Lung (tissue), 12 donors: Measurements from ENCODE around the gene CAMK1G. TPM values are rescaled to one million over a fixed set of nuclear protein-coding genes. Genes with fewer than 3 reads are reported as not detected.

Experiments
- ATAC-seq: fragments of 200-7000 bp; cut with Tn5 transposase; one replicate; pipeline ENCODE4 v1.9.1; 2020; ENCODE audit warnings: moderate number of reproducible peaks; ENCODE audit not compliant: insufficient read depth, low FRiP score
- DNase-seq, 3 donors: peaks; one replicate each; pipeline ENCODE4 v3.0.0-alpha.2; 2013 to 2017
- H3K27ac ChIP-seq, 2 donors: one replicate each; pipeline ENCODE4 v1.5.1; 2013; ENCODE audit warnings: mild to moderate bottlenecking in 2 of 2, moderate library complexity in 2 of 2, control low read depth in 1 of 2, inconsistent platforms in 1 of 2, low read depth in 1 of 2, low read length in 1 of 2
- H3K27me3 ChIP-seq, 3 donors: one replicate each; pipeline ENCODE4 v1.5.1; 2013; ENCODE audit warnings: low read length in 2 of 3; ENCODE audit not compliant: control insufficient read depth in 3 of 3, insufficient read depth in 3 of 3
- H3K36me3 ChIP-seq, 4 donors: one replicate each; pipeline ENCODE4 v1.5.1; 2013; ENCODE audit warnings: low read length in 4 of 4, mild to moderate bottlenecking in 1 of 4, moderate library complexity in 1 of 4; ENCODE audit not compliant: control insufficient read depth in 4 of 4, insufficient read depth in 4 of 4
- H3K4me1 ChIP-seq, 5 donors: one replicate each; pipeline ENCODE4 v1.5.1; 2013; ENCODE audit warnings: low read length in 5 of 5, mild to moderate bottlenecking in 2 of 5, moderate library complexity in 1 of 5; ENCODE audit not compliant: control insufficient read depth in 5 of 5, insufficient read depth in 5 of 5
- H3K4me3 ChIP-seq: one replicate; pipeline ENCODE4 v1.5.1; 2013; ENCODE audit warnings: mild to moderate bottlenecking, control low read depth, moderate library complexity
- H3K9ac ChIP-seq, 2 donors: one replicate each; pipeline ENCODE4 v1.5.1; 2013; ENCODE audit warnings: low read length in 2 of 2, control low read depth in 1 of 2; ENCODE audit not compliant: insufficient read depth in 1 of 2
- H3K9me3 ChIP-seq, 4 donors: one replicate each; pipeline ENCODE4 v1.5.1; 2013; ENCODE audit warnings: low read length in 3 of 4, mild to moderate bottlenecking in 1 of 4, moderate library complexity in 1 of 4; ENCODE audit not compliant: control insufficient read depth in 4 of 4, insufficient read depth in 3 of 4
- WGBS, 2 donors: extraction: QIAGEN DNeasy Blood & Tissue Kit; methylation state at CpG; one replicate each; pipeline ENCODE4 v1.1.7; 2013; 5-methylcytosine and 5-hydroxymethylcytosine counted together
- polyA plus RNA-seq, 2 donors: library from polyadenylated mRNA; stranded (reverse); fragments of 200-250 nt; gene quantifications; one replicate each; pipeline ENCODE4 v1.2.1, GENCODE V29; 2013
- total RNA-seq, 2 donors: library from RNA; depleted of rRNA in 1 of 2; stranded (reverse); fragments of >200 nt in 1 of 2; gene quantifications; one replicate each; pipeline ENCODE4 v1.2.1, GENCODE V29; 2014 to 2021
- TF ChIP-seq, protein P1 (sequence below): IDR thresholded peaks from 2 replicates; pipeline ENCODE4 v1.5.1; 2012; ENCODE audit warnings: mild to moderate bottlenecking; ENCODE audit errors: control extremely low read depth, extremely low read depth
- donor health status: control.
- donor health status: control.
- donor health status: Bipolar disorder and iron deficiency.
- donor health status: healthy.
- donor health status: DM: yes; HTN: yes; CAD: no.

CAMK1G gene
- total and polyA plus RNA-seq, 4 donors = 0.14 to 2.4 (median 0.80) TPM; not detected in 1

DNA sequence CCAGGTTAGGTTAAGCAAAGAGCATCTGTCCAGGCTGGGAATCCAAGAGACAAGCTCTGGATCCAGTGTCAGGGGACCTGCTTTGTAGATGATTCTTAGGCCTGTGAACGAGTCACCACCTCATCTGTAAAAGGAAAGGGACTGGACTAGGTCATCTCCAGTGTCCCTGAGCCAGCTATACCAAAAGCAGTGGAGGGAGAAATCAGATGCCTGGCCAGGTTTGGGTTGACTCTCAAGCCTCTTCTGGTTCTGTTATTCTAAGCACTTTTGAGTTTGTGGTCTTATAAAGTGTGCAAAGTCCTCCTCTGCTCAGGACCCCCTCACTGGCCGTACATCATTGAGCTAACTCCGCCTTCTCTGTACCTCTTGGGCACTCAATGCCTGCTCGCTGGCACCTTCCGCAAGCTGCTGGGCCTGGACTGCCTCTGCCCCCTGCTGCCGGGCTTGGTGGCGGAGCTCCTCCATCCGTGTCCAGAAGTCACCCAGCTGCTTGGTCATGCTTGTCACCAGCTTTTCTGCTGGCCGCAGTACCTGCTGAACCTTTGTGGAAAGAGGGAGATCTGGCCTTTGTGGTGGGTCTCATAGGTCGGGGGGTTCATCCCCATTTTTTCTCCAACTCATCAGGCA is 33.6 kb downstream of the CAMK1G start:
- H3K36me3 ChIP-seq = peaks cover 0 to 5% (median 2%) of the 10 kb centered on the region in 4 donors

DNA sequence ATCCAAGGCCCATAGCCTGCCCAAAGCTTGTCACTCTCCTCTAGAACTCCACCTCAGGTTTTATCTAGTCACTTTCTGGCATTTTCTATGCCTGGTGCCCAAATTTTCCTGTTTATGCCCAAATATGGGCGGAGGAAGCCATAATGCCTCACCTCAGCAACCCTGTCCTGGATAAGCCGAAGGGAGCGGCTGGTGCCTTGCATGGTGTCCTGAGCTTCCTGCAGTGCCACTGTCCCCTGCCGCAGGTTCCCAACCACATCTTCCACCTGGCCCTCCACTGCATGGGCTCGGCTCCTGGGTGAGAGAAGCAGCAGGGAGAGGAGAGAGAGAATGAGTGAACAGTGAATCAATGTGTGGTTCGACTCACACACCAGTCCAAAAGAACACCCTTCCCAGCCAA is 34.2 kb downstream of the CAMK1G start:
- Histone ChIP-seq H3K4me3 (no peak overlapping the region), H3K9ac (no peak overlapping the region), H3K27me3 (no peaks in the 10 kb centered on the region), H3K27ac (peak overlapping the region in 1 of 2 donors; percentile 74), H3K9me3 (no peaks in the 10 kb centered on the region), H3K36me3 (peaks cover 0 to 5% (median 2%) of the 10 kb centered on the region in 4 donors), H3K4me1 (peaks cover 0 to 8% (median 6%) of the 10 kb centered on the region in 5 donors)
- TF ChIP-seq, protein P1, sequence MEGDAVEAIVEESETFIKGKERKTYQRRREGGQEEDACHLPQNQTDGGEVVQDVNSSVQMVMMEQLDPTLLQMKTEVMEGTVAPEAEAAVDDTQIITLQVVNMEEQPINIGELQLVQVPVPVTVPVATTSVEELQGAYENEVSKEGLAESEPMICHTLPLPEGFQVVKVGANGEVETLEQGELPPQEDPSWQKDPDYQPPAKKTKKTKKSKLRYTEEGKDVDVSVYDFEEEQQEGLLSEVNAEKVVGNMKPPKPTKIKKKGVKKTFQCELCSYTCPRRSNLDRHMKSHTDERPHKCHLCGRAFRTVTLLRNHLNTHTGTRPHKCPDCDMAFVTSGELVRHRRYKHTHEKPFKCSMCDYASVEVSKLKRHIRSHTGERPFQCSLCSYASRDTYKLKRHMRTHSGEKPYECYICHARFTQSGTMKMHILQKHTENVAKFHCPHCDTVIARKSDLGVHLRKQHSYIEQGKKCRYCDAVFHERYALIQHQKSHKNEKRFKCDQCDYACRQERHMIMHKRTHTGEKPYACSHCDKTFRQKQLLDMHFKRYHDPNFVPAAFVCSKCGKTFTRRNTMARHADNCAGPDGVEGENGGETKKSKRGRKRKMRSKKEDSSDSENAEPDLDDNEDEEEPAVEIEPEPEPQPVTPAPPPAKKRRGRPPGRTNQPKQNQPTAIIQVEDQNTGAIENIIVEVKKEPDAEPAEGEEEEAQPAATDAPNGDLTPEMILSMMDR = no peak
- no peak for DNase-seq
- WGBS, 2 donors = 91% methylated on average over 6 of the region's 6 CpGs
- ATAC-seq = no peak

More for the DNA sequence above, 33.6 kb downstream of the CAMK1G start:
- ATAC-seq = no peak
- TF ChIP-seq, protein P1 = no peak
- peak overlapping the region in 1 of 2 donors; percentile 74 for H3K27ac ChIP-seq
- no peak overlapping the region for H3K9ac ChIP-seq
- no peaks in the 10 kb centered on the region for H3K27me3 ChIP-seq
- DNase-seq = no peak
- 90 to 94% methylated on average over 10 of the region's 10 CpGs for WGBS, 2 donors
- no peak overlapping the region for H3K4me3 ChIP-seq
- no peaks in the 10 kb centered on the region for H3K9me3 ChIP-seq
- H3K4me1 ChIP-seq = peaks cover 0 to 8% (median 6%) of the 10 kb centered on the region in 5 donors

DNA sequence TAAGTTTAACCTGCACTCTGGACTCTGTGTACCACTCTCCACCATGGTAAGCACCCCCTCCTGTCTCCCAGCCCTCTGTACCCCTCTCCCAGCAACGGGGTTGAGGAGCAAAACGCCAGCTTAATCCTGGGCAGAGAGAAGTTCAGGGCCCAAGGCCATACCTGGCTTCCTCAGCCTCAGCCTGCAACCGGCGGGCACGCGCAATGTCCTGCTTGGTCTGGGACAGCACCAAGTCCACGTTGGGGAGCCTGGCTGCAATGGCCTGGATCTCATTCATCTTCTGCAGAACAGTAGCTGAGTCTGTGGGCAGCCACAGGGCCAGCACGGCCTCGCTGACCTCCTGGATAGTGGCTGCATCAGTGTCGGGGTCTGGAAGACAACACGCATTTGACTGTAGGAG is 34.8 kb downstream of the CAMK1G start:
- Histone ChIP-seq H3K27ac (no peak overlapping the region), H3K4me1 (peaks cover 0 to 8% (median 6%) of the 10 kb centered on the region in 5 donors), H3K27me3 (no peaks in the 10 kb centered on the region), H3K9me3 (no peaks in the 10 kb centered on the region), H3K36me3 (peaks cover 0 to 5% (median 2%) of the 10 kb centered on the region in 4 donors), H3K4me3 (no peak overlapping the region), H3K9ac (no peak overlapping the region)
- no peak for ATAC-seq
- 82 to 88% methylated on average over 11 of the region's 11 CpGs for WGBS, 2 donors
- TF ChIP-seq, protein P1 = no peak
- no peak for DNase-seq
